SU-DHL-6 (cell line): ENCODE data around the gene CASP3.

ENCODE experiments used
- EZH2phosphoT487 ChIP-seq: fragments of 200-600 bp; sonication (generic), shearing (Covaris generic); conservative IDR thresholded peaks from 2 replicates; pipeline ENCODE4 v1.6.1; 2018; ENCODE audit warnings: mild to moderate bottlenecking, antibody characterized with exemption, low read length, moderate library complexity, mixed read lengths
- TF ChIP-seq, protein P1 (sequence below): fragments of 200-600 bp; sonication (generic); IDR thresholded peaks from one replicate; pipeline ENCODE4 v1.5.1; 2017; ENCODE audit warnings: antibody characterized with exemption, mild to moderate bottlenecking, low read length, moderate library complexity; ENCODE audit not compliant: insufficient read depth, poor library complexity, severe bottlenecking

DNA sequence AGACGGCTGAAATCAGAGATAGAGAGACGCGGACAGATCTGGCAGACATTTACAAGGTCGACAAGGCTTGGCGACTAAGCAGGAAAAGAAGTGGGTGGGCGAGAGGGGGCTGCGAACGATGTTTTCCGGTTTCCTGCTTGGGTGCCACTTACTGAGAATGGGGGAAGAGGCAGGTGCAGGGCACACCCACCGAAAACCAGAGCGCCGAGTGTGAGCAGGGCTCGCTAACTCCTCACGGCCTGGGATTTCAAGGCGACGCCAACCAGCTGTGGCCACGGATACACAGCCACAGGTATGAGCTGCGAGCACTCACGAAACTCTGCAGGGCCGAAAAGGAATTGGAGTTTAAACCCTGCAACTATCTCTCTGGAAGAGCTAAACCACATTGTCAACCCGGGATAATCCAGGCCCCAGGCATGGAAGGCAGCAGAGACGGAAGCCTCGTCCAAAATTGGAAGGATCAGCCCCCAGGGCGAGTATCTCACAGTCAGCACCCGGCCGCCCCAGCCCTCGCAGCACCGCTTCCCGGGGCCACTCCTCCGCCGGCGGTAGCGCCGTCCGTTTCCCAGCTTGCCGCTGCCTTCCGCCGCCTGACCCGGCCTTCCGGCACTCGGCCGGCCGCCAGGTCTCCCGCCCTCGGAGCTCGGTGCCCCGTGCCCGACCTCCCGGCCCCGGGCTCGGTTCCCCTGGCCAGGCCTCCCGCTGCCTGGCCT lies 778 bp downstream of the CASP3 start:
- TF ChIP-seq, protein P1, sequence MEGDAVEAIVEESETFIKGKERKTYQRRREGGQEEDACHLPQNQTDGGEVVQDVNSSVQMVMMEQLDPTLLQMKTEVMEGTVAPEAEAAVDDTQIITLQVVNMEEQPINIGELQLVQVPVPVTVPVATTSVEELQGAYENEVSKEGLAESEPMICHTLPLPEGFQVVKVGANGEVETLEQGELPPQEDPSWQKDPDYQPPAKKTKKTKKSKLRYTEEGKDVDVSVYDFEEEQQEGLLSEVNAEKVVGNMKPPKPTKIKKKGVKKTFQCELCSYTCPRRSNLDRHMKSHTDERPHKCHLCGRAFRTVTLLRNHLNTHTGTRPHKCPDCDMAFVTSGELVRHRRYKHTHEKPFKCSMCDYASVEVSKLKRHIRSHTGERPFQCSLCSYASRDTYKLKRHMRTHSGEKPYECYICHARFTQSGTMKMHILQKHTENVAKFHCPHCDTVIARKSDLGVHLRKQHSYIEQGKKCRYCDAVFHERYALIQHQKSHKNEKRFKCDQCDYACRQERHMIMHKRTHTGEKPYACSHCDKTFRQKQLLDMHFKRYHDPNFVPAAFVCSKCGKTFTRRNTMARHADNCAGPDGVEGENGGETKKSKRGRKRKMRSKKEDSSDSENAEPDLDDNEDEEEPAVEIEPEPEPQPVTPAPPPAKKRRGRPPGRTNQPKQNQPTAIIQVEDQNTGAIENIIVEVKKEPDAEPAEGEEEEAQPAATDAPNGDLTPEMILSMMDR, result no peak
- no peak for TF ChIP-seq EZH2phosphoT487
